Suprapubic skin (tissue), 3 donors: ENCODE data around the gene EBF4.

Experiments
- EP300 ChIP-seq: sonication (generic); formaldehyde crosslinking; IDR thresholded peaks from one replicate; pipeline ENCODE4 v1.6.1; 2017; ENCODE audit warnings: antibody characterized with exemption
- POLR2A ChIP-seq, 2 donors: fragments of 450-650 bp; IDR thresholded peaks; one replicate each; pipeline ENCODE4 v1.6.1; 2017; ENCODE audit warnings: antibody characterized with exemption in 2 of 2, mild to moderate bottlenecking in 2 of 2, moderate library complexity in 2 of 2
- TF ChIP-seq, protein P1 (sequence below), 2 donors: fragments of 200-600 bp in 1 of 2; fragments of 450-650 bp in 1 of 2; sonication (generic) in 1 of 2; IDR thresholded peaks; one replicate each; pipeline ENCODE4 v1.5.1; 2016 to 2019; ENCODE audit warnings: antibody characterized with exemption in 2 of 2, mild to moderate bottlenecking in 1 of 2, moderate library complexity in 1 of 2

DNA sequence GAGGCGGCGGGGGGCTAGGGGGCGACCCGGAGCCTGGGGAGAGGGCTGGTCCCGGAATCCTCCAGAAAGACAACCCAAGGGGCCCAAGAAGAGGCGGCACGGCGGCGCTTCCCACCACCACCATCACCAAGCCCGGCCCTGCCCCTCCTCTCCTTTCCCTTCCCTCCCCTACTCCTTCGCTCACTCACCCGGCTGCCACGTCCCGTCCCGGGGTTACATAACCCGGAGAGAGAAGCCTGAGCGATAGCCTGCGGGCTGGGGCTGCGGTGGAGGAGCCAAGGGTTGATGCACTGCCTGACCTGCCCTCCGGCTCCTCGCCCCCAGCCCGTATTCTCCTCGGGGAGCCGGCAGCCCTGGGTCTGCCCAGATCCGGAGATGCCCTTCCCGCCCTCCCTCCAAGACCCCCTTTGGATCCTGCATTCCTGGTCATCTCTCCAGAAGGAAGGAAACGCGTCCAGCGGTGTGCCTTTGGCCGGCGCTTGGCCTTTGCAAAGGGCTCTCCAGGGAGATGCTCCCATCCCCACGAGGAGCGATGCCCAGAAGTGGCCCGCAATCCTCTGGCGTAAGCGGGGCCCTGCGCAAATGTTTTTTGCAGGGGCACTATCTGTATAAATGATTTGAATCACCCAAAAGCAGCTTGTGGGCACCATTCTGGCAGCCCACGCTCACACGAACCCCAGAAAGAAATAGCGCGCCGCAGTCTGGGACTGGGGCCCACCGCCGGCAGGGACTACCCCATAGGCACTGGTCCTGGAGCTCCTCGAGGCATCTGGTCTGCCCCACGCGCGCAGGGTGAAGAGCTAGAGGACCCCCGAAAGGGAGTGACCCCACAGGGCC lies 112.5 kb downstream of the EBF4 start:
- TF ChIP-seq, protein P1, sequence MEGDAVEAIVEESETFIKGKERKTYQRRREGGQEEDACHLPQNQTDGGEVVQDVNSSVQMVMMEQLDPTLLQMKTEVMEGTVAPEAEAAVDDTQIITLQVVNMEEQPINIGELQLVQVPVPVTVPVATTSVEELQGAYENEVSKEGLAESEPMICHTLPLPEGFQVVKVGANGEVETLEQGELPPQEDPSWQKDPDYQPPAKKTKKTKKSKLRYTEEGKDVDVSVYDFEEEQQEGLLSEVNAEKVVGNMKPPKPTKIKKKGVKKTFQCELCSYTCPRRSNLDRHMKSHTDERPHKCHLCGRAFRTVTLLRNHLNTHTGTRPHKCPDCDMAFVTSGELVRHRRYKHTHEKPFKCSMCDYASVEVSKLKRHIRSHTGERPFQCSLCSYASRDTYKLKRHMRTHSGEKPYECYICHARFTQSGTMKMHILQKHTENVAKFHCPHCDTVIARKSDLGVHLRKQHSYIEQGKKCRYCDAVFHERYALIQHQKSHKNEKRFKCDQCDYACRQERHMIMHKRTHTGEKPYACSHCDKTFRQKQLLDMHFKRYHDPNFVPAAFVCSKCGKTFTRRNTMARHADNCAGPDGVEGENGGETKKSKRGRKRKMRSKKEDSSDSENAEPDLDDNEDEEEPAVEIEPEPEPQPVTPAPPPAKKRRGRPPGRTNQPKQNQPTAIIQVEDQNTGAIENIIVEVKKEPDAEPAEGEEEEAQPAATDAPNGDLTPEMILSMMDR (IDR thresholded peaks at IDR 0.05): no peak
- TF ChIP-seq EP300: no peak
- TF ChIP-seq POLR2A (IDR thresholded peaks at IDR 0.05): no peak
